Left ventricle myocardium inferior (tissue), 1 donor: ENCODE results near the gene ARL15. TPM values are rescaled to one million over a fixed set of nuclear protein-coding genes. Genes with fewer than 3 reads are reported as not detected.

Source experiments
- DNase-seq: peaks from one replicate; pipeline ENCODE4 v3.0.0-alpha.2; 2020
- H3K27ac ChIP-seq: fragments of 200-600 bp; replicated peaks from 2 replicates; pipeline ENCODE4 v1.8.0; 2021
- H3K27me3 ChIP-seq: fragments of 200-600 bp; 2 replicates; pipeline ENCODE4 v1.8.0; 2021; ENCODE audit warnings: low read depth
- H3K36me3 ChIP-seq: fragments of 200-600 bp; 2 replicates; pipeline ENCODE4 v1.8.0; 2021
- H3K4me1 ChIP-seq: fragments of 200-600 bp; 2 replicates; pipeline ENCODE4 v1.8.0; 2021
- H3K4me3 ChIP-seq: fragments of 200-600 bp; 2 replicates; pipeline ENCODE4 v1.8.0; 2021; ENCODE audit warnings: mild to moderate bottlenecking, moderate library complexity
- H3K9me3 ChIP-seq: fragments of 200-600 bp; replicated peaks from 2 replicates; pipeline ENCODE4 v1.8.0; 2021
- intact Hi-C: fragments of 100-400 bp; cut with micrococcal nuclease; formaldehyde crosslinking; loops from one replicate; pipeline ENCODE4 v1.11.0; 2022
- total RNA-seq: library from RNA; stranded (reverse); fragmentation: NEBNext Ultra II Directional; extraction: Animal tissue kit (Norgen Biotek cat#: 25700); gene quantifications from one replicate; pipeline ENCODE4 v1.2.1, GENCODE V29; 2021
- TF ChIP-seq, protein P1 (sequence below): fragments of 200-600 bp; IDR thresholded peaks from 2 replicates; pipeline ENCODE4 v1.8.0; 2021; ENCODE audit warnings: antibody characterized with exemption, mild to moderate bottlenecking, borderline replicate concordance
- donor health status: DM: no; HTN: yes; CAD: no; lungs with severe emphysema.

Gene ARL15
- total RNA-seq, 1 donor from 2014 or later = 18.2 TPM

DNA sequence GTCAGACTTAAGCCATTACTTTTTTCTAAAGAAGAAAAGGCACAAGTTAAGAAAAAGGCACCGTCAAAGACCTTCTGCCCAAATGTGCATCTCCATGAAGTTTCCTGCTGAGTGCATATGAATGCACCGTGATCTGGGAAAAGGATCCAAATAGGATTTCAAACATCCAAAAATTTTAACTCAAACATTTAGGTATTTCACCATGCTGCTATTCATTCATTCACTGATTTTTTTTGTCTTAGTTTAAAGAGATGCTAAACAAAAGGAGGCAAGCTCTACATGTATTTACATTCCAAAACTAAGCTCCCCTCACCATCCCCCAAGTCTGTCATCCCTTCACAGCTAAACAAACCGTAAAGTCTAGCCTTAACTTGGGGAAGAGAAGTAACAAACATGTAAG, 291.9 kb downstream of the ARL15 start:
- H3K27ac ChIP-seq = no peak overlapping the region
- H3K9me3 ChIP-seq = peaks cover 12% of the 10 kb centered on the region
- DNase-seq = no peak
- no peaks in the 10 kb centered on the region for H3K27me3 ChIP-seq
- peaks cover 4% of the 10 kb centered on the region for H3K4me1 ChIP-seq
- no peak overlapping the region for H3K4me3 ChIP-seq
- intact Hi-C loops = no loop called here
- TF ChIP-seq, protein P1, sequence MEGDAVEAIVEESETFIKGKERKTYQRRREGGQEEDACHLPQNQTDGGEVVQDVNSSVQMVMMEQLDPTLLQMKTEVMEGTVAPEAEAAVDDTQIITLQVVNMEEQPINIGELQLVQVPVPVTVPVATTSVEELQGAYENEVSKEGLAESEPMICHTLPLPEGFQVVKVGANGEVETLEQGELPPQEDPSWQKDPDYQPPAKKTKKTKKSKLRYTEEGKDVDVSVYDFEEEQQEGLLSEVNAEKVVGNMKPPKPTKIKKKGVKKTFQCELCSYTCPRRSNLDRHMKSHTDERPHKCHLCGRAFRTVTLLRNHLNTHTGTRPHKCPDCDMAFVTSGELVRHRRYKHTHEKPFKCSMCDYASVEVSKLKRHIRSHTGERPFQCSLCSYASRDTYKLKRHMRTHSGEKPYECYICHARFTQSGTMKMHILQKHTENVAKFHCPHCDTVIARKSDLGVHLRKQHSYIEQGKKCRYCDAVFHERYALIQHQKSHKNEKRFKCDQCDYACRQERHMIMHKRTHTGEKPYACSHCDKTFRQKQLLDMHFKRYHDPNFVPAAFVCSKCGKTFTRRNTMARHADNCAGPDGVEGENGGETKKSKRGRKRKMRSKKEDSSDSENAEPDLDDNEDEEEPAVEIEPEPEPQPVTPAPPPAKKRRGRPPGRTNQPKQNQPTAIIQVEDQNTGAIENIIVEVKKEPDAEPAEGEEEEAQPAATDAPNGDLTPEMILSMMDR = no peak
- H3K36me3 ChIP-seq = peaks cover 3% of the 10 kb centered on the region

DNA sequence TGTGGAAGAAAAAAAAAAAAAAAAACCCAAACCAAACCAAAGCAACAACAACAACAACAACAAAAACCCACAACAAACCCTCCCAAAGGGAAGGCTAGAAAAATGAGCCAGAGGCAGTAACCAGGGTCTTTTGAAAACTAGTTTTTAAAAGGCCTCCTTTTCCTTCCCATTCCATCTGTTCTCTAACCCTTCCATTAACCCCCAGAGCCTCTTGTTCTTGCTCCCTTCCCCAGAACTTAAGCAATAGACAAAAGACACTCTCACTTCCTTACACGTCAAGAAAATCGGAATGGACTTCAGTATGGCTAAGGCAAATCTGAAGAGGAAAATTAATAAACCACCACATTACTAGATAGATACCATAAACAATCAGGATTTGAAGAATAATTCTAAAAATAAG, 292.8 kb downstream of the ARL15 start:
- intact Hi-C loops = no loop called here
- Histone ChIP-seq H3K27me3 (no peaks in the 10 kb centered on the region), H3K9me3 (peaks cover 14% of the 10 kb centered on the region), H3K36me3 (peaks cover 3% of the 10 kb centered on the region), H3K4me1 (peaks cover 4% of the 10 kb centered on the region), H3K4me3 (no peak overlapping the region), H3K27ac (no peak overlapping the region)
- DNase-seq = no peak
- TF ChIP-seq, protein P1 = no peak

- DNase-seq = no peak
- Histone ChIP-seq H3K27ac (no peak overlapping the region), H3K27me3 (no peaks in the 10 kb centered on the region), H3K36me3 (peaks cover 3% of the 10 kb centered on the region), H3K4me3 (no peak overlapping the region), H3K9me3 (peaks cover 14% of the 10 kb centered on the region), H3K4me1 (no peaks in the 10 kb centered on the region)
- intact Hi-C loops = no loop called here
- TF ChIP-seq, protein P1 = no peak
Measured at GRCh38 chr5:54013556-54014194, 296.7 kb downstream of the ARL15 start.

DNA sequence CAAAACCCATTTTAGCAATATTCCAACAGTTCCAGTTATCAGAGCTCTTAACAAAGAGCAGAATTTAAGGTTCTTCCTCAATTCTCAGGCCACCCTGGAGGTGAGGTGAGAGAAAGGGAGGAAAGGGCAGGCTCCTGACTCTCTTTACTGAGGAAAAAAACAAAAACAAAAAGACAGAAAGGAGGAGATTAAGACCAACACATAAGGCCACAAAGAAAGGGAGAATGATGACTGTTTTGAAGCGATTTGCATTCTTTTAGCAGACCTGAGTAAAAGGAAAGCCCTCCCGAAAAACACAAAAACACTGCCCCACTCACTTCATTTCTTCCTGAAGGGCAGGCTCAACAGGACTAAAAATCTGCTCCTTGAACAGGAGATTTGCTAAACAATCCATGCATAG, 300.5 kb downstream of the ARL15 start:
- no peak for DNase-seq
- H3K4me3 ChIP-seq = no peak overlapping the region
- TF ChIP-seq, protein P1 = no peak
- H3K4me1 ChIP-seq = no peaks in the 10 kb centered on the region
- intact Hi-C loops = no loop called here
- H3K9me3 ChIP-seq = peaks cover 14% of the 10 kb centered on the region
- H3K27me3 ChIP-seq = no peaks in the 10 kb centered on the region
- no peak overlapping the region for H3K27ac ChIP-seq
- peaks cover 3% of the 10 kb centered on the region for H3K36me3 ChIP-seq

GRCh38 chr5:54009357-54009756, 301.0 kb downstream of the ARL15 start:
- Histone ChIP-seq H3K27ac (no peak overlapping the region), H3K9me3 (peaks cover 11% of the 10 kb centered on the region), H3K4me3 (no peak overlapping the region), H3K36me3 (peaks cover 3% of the 10 kb centered on the region), H3K4me1 (no peaks in the 10 kb centered on the region), H3K27me3 (no peaks in the 10 kb centered on the region)
- intact Hi-C loops = no loop called here
- TF ChIP-seq, protein P1 = no peak
- no peak for DNase-seq
